ENCODE data around the gene S100A5.

Gene S100A5

GRCh38 chr1:153548722-153549688, 8.3 kb upstream of the S100A5 start, which contains the start of gene S100A3:
S100A3 (minus strand) TSS chr1:153549258; CDS start chr1:153548485, 773 bp downstream.
- no peak for DNase-seq (ENCODE audit: low read depth, low spot score)
- peak within 1 kb of the TSS; percentile 32 for H3K27ac ChIP-seq

GRCh38 chr1:153547560-153548551, 7.1 kb upstream of the S100A5 start:
- no peak overlapping the region for H3K27ac ChIP-seq
- no peak for DNase-seq (ENCODE audit: low read depth, low spot score)

GRCh38 chr1:153546796-153547559, 6.2 kb upstream of the S100A5 start:
- no peak overlapping the region for H3K27ac ChIP-seq
- no peak for DNase-seq (ENCODE audit: low read depth, low spot score)

- DNase-seq (ENCODE audit: low read depth, low spot score), result no peak
- peak overlapping the region; percentile 61 for H3K27ac ChIP-seq
Measured at GRCh38 chr1:153546371-153546770, 5.6 kb upstream of the S100A5 start.

GRCh38 chr1:153545067-153546055, 4.6 kb upstream of the S100A5 start, which contains the start of gene S100A4:
S100A4 (minus strand) TSS chr1:153545806; CDS start chr1:153544794, 1,012 bp downstream.
- peak within 1 kb of the TSS; percentile 61 for H3K27ac ChIP-seq
- DNase-seq (ENCODE audit: low read depth, low spot score), result no peak

- no peak for DNase-seq (ENCODE audit: low read depth, low spot score)
- peak overlapping the region; percentile 61 for H3K27ac ChIP-seq
Measured at GRCh38 chr1:153544453-153545066, 3.8 kb upstream of the S100A5 start.

- no peak overlapping the region for H3K27ac ChIP-seq
- DNase-seq (ENCODE audit: low read depth, low spot score), result no peak
Measured at GRCh38 chr1:153543736-153544135, 3.0 kb upstream of the S100A5 start.

GRCh38 chr1:153542956-153543711, 2.4 kb upstream of the S100A5 start:
- no peak overlapping the region for H3K27ac ChIP-seq
- no peak for DNase-seq (ENCODE audit: low read depth, low spot score)

- DNase-seq (ENCODE audit: low read depth, low spot score), result no peak
- H3K27ac ChIP-seq, result no peak overlapping the region
Measured at GRCh38 chr1:153541641-153542590, 1.2 kb upstream of the S100A5 start.

- H3K27ac ChIP-seq, result no peak overlapping the region
- DNase-seq (ENCODE audit: low read depth, low spot score), result no peak
Measured at GRCh38 chr1:153539395-153540093, 1.2 kb downstream of the S100A5 start.

- peak overlapping the region; percentile 35 for H3K27ac ChIP-seq
- DNase-seq (ENCODE audit: low read depth, low spot score), result no peak
Measured at GRCh38 chr1:153538315-153538821, 2.4 kb downstream of the S100A5 start.

- peak overlapping the region; percentile 98 for H3K27ac ChIP-seq
- no peak for DNase-seq (ENCODE audit: low read depth, low spot score)
Measured at GRCh38 chr1:153537376-153537730, 3.4 kb downstream of the S100A5 start.

GRCh38 chr1:153536671-153537375, 3.9 kb downstream of the S100A5 start:
- no peak for DNase-seq (ENCODE audit: low read depth, low spot score)
- H3K27ac ChIP-seq, result peak overlapping the region; percentile 98

GRCh38 chr1:153536012-153536670, 4.6 kb downstream of the S100A5 start:
- H3K27ac ChIP-seq, result peak overlapping the region; percentile 98
- DNase-seq (ENCODE audit: low read depth, low spot score), result no peak
